Measurements from ENCODE around the gene FBXL5. TPM values are rescaled to one million over a fixed set of nuclear protein-coding genes. Genes with fewer than 3 reads are reported as not detected.
A peak's percentile ranks its signal among the peaks of the same experiment; 100 is the strongest.
"Not testable (repeated sequence)": the region's sequence is repeated elsewhere in the genome, so short reads cannot be mapped to it uniquely, and the experiment has no call there.

Gene FBXL5
- total RNA-seq, 1 experiment from 2014 or later: 80.7 TPM

GRCh38 chr4:15652191-15652590, 3.0 kb downstream of the FBXL5 start:
- no peak for DNase-seq (ENCODE audit: low spot score)

- no peak for DNase-seq (ENCODE audit: low spot score)
Observed at GRCh38 chr4:15651676-15652075, 3.5 kb downstream of the FBXL5 start.

GRCh38 chr4:15649914-15650545, 5.1 kb downstream of the FBXL5 start:
- peak; percentile 62 for DNase-seq (ENCODE audit: low spot score)

GRCh38 chr4:15648600-15648999, 6.6 kb downstream of the FBXL5 start:
- no peak for DNase-seq (ENCODE audit: low spot score)

GRCh38 chr4:15638418-15638817, 16.7 kb downstream of the FBXL5 start:
- DNase-seq (ENCODE audit: low spot score): no peak

GRCh38 chr4:15636818-15637217, 18.3 kb downstream of the FBXL5 start:
- DNase-seq (ENCODE audit: low spot score): no peak

DNA sequence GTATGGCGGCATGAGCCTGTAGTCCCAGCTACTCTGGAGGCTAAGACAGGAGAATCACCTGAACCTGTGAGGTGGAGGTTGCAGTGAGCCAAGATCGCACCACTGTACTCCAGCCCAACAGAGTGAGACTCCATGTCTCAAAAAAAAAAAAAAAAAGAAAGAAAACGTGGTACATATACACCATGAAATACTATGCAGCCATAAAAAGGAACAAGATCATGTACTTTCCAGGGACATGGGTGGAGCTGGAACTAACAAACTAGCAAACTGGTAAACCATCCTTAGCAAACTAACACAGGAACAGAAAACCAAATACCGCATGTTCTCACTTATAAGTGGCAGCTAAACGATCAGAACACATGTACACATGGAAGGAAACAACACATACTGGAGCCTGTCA, 37.8 kb downstream of the FBXL5 start:
- not testable (repeated sequence) for DNase-seq (ENCODE audit: low spot score)

DNA sequence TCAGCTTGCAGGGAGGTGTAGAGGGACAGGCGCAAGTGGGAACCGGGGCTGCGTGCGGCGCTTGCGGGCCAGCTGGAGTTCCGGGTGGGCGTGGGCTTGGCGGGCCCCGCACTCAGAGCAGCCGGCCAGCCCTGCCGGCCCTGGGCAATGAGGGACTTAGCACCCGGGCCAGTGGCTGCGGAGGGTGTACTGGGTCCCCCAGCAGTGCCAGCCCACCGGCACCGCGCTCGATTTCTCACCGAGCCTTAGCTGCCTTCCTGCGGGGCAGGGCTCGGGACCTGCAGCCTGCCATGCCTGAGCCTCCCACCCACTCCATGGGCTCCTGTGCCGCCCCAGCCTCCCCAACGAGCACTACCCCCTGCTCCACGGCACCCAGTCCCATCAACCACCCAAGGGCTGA, 40.3 kb downstream of the FBXL5 start:
- DNase-seq (ENCODE audit: low spot score): not testable (repeated sequence)

DNA sequence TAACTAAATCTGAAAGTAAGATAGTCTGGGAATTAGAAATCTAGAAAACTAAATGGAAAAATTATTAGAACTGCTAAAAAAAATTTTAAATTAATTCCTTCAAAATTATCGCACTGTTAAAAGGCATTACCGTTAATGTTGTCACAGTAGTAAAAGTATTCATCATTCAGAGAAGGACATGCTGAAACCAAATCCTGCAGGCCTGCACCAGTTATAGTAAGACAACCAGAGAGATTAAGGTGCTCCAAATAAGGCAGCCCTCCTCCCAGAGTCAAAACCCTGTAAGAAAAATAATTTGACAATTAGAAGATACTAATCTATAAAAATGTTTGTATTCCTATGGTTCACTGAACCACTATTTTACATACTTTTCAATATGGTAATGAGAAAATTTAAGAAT, 43.0 kb downstream of the FBXL5 start:
- DNase-seq (ENCODE audit: low spot score): no peak

- no peak for DNase-seq (ENCODE audit: low spot score)
Observed at GRCh38 chr4:15610855-15611254, 44.3 kb downstream of the FBXL5 start.

- no peak for DNase-seq (ENCODE audit: low spot score)
Observed at GRCh38 chr4:15605537-15605936, 49.6 kb downstream of the FBXL5 start.

DNA sequence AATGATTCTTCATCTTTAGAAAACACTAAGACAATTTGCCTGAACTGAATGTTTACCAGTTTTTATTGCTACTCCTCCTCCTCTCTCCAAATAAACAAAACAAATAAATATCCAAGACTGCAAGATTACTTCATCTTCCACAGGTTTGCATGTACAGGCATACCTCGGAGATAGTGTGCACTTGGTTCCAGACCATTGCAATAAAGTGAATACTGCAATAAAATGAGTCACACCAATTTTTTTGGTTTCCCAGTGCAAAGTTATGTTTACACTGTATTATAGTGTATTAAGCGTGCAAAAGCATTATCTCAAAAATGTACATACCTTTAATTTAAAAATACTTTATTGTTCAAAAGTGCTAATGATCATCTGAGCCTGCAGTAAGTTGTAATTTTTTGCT, 53.3 kb downstream of the FBXL5 start:
- DNase-seq (ENCODE audit: low spot score): no peak

GRCh38 chr4:15600176-15600575, 55.0 kb downstream of the FBXL5 start:
- no peak for DNase-seq (ENCODE audit: low spot score)

DNA sequence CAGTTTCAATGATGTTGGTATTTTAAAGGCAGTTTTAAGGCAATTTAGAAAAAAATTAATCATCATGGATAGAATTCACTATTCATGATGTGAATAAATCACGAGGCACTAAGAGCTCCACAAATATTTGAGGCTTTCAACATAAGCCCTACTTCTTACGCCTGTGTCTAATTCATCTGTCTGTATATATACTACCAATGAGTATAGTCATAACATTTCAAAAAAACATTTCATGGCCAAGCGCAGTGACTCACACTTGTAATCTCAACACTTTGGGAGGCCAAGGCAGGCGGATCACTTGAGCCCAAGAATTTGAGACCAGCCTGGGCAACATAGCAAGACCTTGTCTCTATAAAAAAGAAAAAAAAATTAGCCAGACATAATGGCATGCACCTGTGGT, 56.5 kb downstream of the FBXL5 start:
- DNase-seq (ENCODE audit: low spot score): no peak

GRCh38 chr4:15592799-15593198, 62.4 kb downstream of the FBXL5 start:
- DNase-seq (ENCODE audit: low spot score): no peak

- DNase-seq (ENCODE audit: low spot score): no peak
Observed at GRCh38 chr4:15587649-15588048, 67.5 kb downstream of the FBXL5 start.

GRCh38 chr4:15586066-15586465, 69.1 kb downstream of the FBXL5 start:
- no peak for DNase-seq (ENCODE audit: low spot score)

DNA sequence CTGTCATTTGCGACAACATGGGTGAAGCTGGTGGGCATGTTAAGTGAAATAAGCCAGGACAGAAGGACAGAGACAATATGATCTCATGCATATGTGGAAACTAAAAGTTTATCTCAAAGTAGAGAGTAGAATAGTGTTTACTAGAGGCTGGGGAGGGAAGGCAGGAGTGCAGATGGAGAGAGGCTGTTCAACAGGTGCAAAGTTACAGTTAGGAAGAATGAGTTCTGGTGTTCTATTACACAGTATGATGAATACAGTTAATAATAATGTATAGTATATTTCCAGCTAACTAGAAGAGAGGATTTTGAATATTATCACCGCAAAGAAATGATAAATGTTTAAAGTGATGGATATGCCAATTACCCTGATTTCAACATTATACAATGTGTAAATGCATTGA, 69.8 kb downstream of the FBXL5 start:
- no peak for DNase-seq (ENCODE audit: low spot score)

- DNase-seq (ENCODE audit: low spot score): no peak
Observed at GRCh38 chr4:15584785-15585184, 70.4 kb downstream of the FBXL5 start.

- DNase-seq (ENCODE audit: low spot score): no peak
Observed at GRCh38 chr4:15577508-15577907, 77.6 kb downstream of the FBXL5 start.

- no peak for DNase-seq (ENCODE audit: low spot score)
Observed at GRCh38 chr4:15575966-15576365, 79.2 kb downstream of the FBXL5 start.

- DNase-seq (ENCODE audit: low spot score): no peak
Observed at GRCh38 chr4:15569746-15570145, 85.4 kb downstream of the FBXL5 start.

- DNase-seq (ENCODE audit: low spot score): no peak
Observed at GRCh38 chr4:15568821-15569220, 86.3 kb downstream of the FBXL5 start.

- no peak for DNase-seq (ENCODE audit: low spot score)
Observed at GRCh38 chr4:15563871-15564270, 91.3 kb downstream of the FBXL5 start.
